ENCODE measurements around the gene RNF135.
"Not testable (repeated sequence)": the region's sequence is repeated elsewhere in the genome, so short reads cannot be mapped to it uniquely, and the experiment has no call there.

The RNF135 gene

DNA sequence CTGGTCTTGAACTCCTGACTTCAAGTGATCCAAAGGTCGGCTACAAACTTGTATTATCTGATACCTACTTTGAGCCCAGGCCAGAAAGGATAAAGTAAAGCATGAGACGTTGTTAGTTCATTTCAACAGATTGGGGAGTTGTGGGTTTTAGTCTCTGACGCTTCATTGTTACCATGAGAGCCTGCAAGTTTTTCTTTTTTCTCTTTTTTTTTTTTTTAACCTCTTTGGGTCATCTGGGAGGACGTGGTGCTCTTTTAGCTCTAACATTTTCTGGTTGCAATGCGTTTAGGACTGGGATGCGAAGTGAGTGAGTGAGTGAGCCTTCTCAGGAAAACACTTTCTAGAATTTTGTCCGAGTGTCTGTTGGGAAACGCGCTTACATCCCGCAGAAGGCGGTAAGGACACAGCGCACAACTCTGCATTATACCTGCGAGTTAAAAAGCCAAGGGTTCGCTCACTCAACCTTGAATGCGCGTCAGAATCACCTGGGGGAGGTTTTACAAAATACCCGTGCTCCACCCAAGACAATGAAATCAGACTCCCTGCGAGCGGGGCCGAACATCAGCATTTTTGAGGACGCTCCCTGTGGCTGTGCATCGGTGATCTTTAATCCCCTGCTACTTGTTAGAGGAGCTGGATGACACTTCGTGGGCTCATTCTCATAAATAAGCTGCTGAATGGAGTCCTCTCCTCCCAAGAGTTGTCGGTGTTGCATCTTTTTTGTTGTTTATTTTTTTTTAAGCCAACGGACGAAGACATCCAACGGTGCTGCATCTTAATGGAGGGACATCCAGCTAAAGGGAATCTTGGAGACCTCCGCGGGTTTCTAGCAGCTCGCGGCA is 629 bp upstream of the RNF135 start:
- FAIRE-seq (no peak), DNase-seq (ENCODE audit: insufficient read length, low spot score) (no peak)
- TF ChIP-seq POU2F2 (IDR thresholded peaks at IDR 0.05; ENCODE audit: low read depth, low read length) (no peak), SPI1 (IDR thresholded peaks at IDR 0.05; ENCODE audit: low read depth, low read length) (no peak), POLR2A (IDR thresholded peaks at IDR 0.05; ENCODE audit: low read depth, low read length) (no peak), PAX5 (IDR thresholded peaks at IDR 0.05; ENCODE audit: insufficient read depth, low read length, severe bottlenecking) (no peak), TAF1 (IDR thresholded peaks at IDR 0.05; ENCODE audit: low read depth, low read length) (no peak), POLR2AphosphoS5 (IDR thresholded peaks at IDR 0.05; ENCODE audit: low read depth, low read length) (no peak)

DNA sequence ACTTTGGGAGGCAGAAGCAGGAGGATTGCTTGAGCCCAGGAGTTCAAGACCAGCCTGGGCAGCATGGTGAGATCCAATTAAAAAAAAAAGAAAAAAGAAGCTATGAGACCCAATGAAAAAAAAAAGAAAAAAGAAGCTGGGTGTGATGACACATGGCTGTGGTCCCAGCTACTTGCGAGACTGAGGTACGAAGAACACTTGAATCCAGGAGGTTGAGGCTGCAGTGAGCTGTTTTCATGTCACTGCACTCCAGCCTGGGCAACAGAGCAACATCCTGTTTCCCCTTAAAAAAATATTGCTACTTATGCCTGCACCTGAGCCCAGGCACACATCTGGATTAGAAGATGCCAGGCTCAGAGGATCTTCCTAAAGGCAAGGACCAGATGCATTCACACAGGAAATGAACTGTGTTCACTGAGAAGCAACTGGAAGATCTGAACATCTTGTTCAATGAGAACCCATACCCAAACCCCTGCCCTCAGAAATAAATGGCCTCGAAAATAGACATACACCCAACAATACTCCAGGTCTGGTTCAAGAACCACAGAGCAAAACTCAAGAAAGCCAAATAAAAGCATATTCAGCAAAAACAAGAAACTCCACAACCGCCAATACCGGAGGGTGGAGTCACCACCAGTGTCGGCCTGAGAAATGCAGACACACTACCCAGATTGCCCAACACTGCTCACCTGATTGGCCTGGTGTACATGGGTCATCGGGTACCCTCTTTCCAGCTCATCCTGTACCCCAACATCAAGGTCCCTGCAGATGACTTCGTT is 4.4 kb downstream of the RNF135 start:
- no peak for TF ChIP-seq TAF1 (IDR thresholded peaks at IDR 0.05; ENCODE audit: low read depth, low read length)
- TF ChIP-seq POU2F2 (IDR thresholded peaks at IDR 0.05; ENCODE audit: low read depth, low read length): no peak
- no peak for TF ChIP-seq PAX5 (IDR thresholded peaks at IDR 0.05; ENCODE audit: insufficient read depth, low read length, severe bottlenecking)
- no peak for TF ChIP-seq SPI1 (IDR thresholded peaks at IDR 0.05; ENCODE audit: low read depth, low read length)
- DNase-seq (ENCODE audit: insufficient read length, low spot score) (no peak), FAIRE-seq (no peak)

DNA sequence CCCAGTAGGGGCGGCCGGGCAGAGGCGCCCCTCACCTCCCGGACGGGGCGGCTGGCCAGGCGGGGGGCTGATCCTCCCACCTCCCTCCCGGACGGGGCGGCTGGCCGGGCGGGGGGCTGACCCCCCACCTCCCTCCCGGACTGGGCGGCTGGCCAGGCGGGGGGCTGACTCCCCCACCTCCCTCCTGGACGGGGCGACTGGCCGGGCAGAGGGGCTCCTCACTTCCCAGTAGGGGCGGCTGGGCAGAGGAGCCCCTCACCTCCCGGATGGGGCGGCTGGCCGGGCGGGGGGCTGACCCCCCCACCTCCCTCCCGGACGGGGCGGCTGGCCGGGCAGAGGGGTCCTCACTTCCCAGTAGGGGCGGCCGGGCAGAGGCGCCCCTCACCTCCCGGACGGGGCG is 9.1 kb downstream of the RNF135 start:
- not testable (repeated sequence) for FAIRE-seq; DNase-seq (ENCODE audit: insufficient read length, low spot score)

DNA sequence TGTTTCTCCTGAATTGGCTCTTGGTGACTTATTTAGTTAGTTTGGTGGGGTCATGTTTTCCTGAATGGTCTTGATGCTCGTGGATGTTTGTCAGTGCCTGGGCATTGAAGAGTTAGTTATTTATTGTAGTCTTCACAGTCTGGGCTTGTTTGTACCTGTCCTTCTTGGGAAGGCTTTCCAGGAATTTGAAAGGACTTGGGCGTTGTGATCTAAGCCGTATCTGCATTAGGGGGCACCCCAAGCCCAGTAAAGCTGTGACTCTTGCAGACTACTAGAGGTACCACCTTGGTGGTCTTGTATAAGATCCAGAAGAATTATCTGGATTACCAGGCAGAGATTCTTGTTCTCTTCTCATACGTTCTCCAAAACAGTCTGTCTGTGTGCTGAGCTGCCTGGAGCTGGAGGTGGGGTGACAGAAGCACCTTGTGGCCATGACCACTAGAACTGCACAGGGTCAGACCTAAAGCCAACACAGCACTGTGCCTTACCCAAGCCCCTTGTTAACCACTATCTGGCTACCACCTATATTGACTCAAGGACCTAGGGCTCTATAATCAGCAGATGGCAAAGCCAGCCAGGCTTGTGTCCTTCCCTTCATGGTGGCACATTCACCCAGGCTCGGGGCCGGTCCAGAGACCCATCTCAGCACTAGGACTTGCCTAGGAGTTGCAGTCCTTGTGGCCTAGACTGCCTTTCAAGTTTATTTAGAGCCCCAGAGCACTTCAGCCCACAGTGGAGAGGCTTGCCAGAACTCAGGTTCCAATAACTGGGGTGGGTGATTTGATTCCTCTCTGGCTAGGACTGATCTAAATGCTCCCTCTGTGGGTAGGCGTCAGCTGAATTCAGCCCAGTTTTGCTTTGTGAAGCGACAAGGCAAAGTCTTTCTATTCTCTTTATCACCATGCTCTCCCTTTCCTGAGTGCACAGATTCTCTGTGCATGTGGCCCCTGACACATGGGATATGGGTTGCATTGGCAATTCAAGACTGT is 11.0 kb downstream of the RNF135 start:
- DNase-seq (ENCODE audit: insufficient read length, low spot score): no peak
- TF ChIP-seq PAX5 (IDR thresholded peaks at IDR 0.05; ENCODE audit: insufficient read depth, low read length, severe bottlenecking) (no peak), TAF1 (IDR thresholded peaks at IDR 0.05; ENCODE audit: low read depth, low read length) (no peak), POLR2A (IDR thresholded peaks at IDR 0.05; ENCODE audit: low read depth, low read length) (no peak), POU2F2 (IDR thresholded peaks at IDR 0.05; ENCODE audit: low read depth, low read length) (no peak), POLR2AphosphoS5 (IDR thresholded peaks at IDR 0.05; ENCODE audit: low read depth, low read length) (no peak), SPI1 (IDR thresholded peaks at IDR 0.05; ENCODE audit: low read depth, low read length) (no peak)
- peak; percentile 48 for FAIRE-seq

DNA sequence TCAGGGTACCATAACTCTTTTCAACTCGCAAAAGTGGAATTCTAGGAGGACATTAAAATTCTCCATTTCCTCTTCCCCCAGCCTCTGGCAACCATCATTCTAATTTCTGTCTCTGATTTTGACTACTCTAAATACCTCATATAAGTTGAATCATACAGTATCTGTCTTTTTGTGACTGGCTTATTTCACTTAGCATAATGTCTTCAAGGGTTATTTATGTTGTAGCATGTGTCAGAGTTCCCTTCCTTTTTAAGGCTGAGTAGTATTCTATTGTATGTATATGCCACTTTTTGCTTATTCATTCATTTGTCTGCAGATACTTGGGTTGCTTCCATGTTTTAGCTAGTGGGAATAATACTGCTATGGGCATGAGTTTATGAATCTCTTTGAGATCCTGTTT is 12.0 kb downstream of the RNF135 start:
- no peak for FAIRE-seq
- TF ChIP-seq POLR2A (IDR thresholded peaks at IDR 0.05; ENCODE audit: low read depth, low read length) (no peak), POLR2AphosphoS5 (IDR thresholded peaks at IDR 0.05; ENCODE audit: low read depth, low read length) (no peak), POU2F2 (IDR thresholded peaks at IDR 0.05; ENCODE audit: low read depth, low read length) (no peak), TAF1 (IDR thresholded peaks at IDR 0.05; ENCODE audit: low read depth, low read length) (no peak), SPI1 (IDR thresholded peaks at IDR 0.05; ENCODE audit: low read depth, low read length) (no peak), PAX5 (IDR thresholded peaks at IDR 0.05; ENCODE audit: insufficient read depth, low read length, severe bottlenecking) (no peak)
- no peak for DNase-seq (ENCODE audit: insufficient read length, low spot score)

DNA sequence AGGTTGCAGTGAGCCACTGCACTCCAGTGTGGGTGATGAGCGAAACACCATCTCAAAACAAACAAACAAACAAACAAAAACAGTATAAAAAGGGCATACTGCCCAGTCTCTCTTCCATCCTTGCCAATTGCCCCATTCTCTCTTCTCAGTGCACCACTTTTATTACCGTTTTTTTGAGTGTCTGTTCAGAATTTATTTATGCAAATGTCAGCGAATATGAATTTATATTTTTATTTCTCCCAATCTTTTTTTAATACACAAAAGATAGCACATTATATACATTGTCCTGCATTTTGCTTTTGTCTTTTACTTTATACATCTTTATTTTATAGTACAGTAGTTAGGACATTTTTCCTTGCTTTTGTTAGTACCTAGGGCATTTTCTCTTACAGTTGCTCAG is 19.6 kb downstream of the RNF135 start:
- FAIRE-seq: no peak
- DNase-seq (ENCODE audit: insufficient read length, low spot score): no peak
- TF ChIP-seq POLR2A (IDR thresholded peaks at IDR 0.05; ENCODE audit: low read depth, low read length) (no peak), SPI1 (IDR thresholded peaks at IDR 0.05; ENCODE audit: low read depth, low read length) (no peak), POU2F2 (IDR thresholded peaks at IDR 0.05; ENCODE audit: low read depth, low read length) (no peak), POLR2AphosphoS5 (IDR thresholded peaks at IDR 0.05; ENCODE audit: low read depth, low read length) (no peak), TAF1 (IDR thresholded peaks at IDR 0.05; ENCODE audit: low read depth, low read length) (no peak), PAX5 (IDR thresholded peaks at IDR 0.05; ENCODE audit: insufficient read depth, low read length, severe bottlenecking) (no peak)

DNA sequence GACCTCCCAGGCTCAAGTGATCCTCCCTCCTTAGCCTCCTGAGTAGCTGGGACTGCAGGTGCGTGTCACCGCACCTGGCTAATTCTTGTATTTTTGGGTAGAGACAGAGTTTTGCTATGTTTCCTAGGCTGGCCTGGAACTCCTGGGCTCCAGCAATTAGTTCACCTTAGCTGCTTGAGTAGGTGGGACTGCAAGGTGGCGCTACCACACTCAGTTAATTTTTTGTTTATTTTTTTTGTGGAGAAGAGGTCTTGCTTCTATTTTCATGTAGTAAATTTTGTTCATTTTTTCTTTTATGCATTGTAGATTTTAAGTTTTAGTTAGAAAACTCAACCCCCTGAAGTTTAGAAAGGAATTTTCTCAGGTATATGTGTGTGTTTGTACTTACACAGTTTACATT is 21.7 kb downstream of the RNF135 start:
- TF ChIP-seq POU2F2 (IDR thresholded peaks at IDR 0.05; ENCODE audit: low read depth, low read length) (no peak), POLR2A (IDR thresholded peaks at IDR 0.05; ENCODE audit: low read depth, low read length) (no peak), PAX5 (IDR thresholded peaks at IDR 0.05; ENCODE audit: insufficient read depth, low read length, severe bottlenecking) (no peak), POLR2AphosphoS5 (IDR thresholded peaks at IDR 0.05; ENCODE audit: low read depth, low read length) (no peak), TAF1 (IDR thresholded peaks at IDR 0.05; ENCODE audit: low read depth, low read length) (no peak), SPI1 (IDR thresholded peaks at IDR 0.05; ENCODE audit: low read depth, low read length) (no peak)
- no peak for FAIRE-seq
- DNase-seq (ENCODE audit: insufficient read length, low spot score): no peak

DNA sequence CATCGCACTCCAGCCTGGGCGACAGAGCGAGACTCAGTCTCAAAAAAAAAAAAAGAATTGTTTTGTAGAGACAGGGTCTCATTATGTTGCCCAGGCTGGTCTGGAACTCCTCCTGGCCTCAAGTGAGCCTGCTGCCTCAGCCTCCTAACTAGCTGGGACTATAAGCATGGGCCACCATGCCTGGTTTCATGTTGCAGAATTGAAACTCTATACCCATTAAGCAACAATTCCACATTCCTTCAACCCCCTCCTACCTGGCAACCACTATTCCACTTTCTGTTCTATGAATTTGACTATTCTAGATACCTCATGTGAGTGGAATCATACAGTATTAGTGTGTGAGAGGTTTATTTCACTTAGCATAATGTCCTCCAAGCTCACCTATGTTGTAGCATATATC is 24.5 kb downstream of the RNF135 start:
- FAIRE-seq: no peak
- no peak for TF ChIP-seq TAF1 (IDR thresholded peaks at IDR 0.05; ENCODE audit: low read depth, low read length)
- DNase-seq (ENCODE audit: insufficient read length, low spot score): no peak

DNA sequence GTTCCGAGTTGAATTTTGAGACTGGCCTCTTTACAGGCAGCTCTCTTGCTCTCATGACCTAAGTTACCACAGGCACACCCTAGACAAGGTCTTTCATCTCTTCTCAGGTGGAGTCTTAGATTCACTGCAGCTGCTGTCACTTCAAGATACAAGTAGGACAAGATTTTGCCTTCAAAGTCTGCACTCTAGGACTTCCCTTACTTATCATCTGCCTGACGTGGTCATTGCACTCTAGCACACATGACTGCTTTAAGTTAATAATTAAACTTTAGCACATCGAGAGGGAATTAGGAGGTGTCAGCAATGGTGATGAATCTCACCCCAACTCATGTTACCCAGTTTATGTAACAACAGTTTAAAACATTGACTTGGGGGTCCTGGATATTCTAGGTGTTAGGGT is 25.6 kb downstream of the RNF135 start:
- TF ChIP-seq PAX5 (IDR thresholded peaks at IDR 0.05; ENCODE audit: insufficient read depth, low read length, severe bottlenecking): no peak
- TF ChIP-seq POU2F2 (IDR thresholded peaks at IDR 0.05; ENCODE audit: low read depth, low read length): no peak
- TF ChIP-seq TAF1 (IDR thresholded peaks at IDR 0.05; ENCODE audit: low read depth, low read length): no peak
- TF ChIP-seq POLR2AphosphoS5 (IDR thresholded peaks at IDR 0.05; ENCODE audit: low read depth, low read length): no peak
- TF ChIP-seq SPI1 (IDR thresholded peaks at IDR 0.05; ENCODE audit: low read depth, low read length): no peak
- no peak for TF ChIP-seq POLR2A (IDR thresholded peaks at IDR 0.05; ENCODE audit: low read depth, low read length)
- DNase-seq (ENCODE audit: insufficient read length, low spot score): no peak
- FAIRE-seq: no peak

Data from GM12891 (cell line).